ENCODE results near the gene METTL21A.
A peak's percentile ranks its signal among the peaks of the same experiment; 100 is the strongest.
"Not testable (repeated sequence)": the region's sequence is repeated elsewhere in the genome, so short reads cannot be mapped to it uniquely, and the experiment has no call there.

METTL21A gene

GRCh38 chr2:207625014-207625907 is at the start of gene METTL21A:
Gene METTL21A, minus strand, starts transcription at chr2:207625394. Its CDS starts 1,019 bp downstream, at chr2:207624375.
- peak; percentile 92 for DNase-seq

GRCh38 chr2:207674826-207675225 is 49.6 kb upstream of the METTL21A start:
- no peak for DNase-seq

- no peak for DNase-seq
Observed at GRCh38 chr2:207674266-207674774, 49.1 kb upstream of the METTL21A start.

- DNase-seq, result no peak
Observed at GRCh38 chr2:207673431-207673830, 48.2 kb upstream of the METTL21A start.

GRCh38 chr2:207670887-207671286 is 45.7 kb upstream of the METTL21A start:
- no peak for DNase-seq

- peak; percentile 1 for DNase-seq
Observed at GRCh38 chr2:207663870-207664545, 38.8 kb upstream of the METTL21A start.

- DNase-seq, result no peak
Observed at GRCh38 chr2:207662203-207662602, 37.0 kb upstream of the METTL21A start.

- no peak for DNase-seq
Observed at GRCh38 chr2:207660994-207661393, 35.8 kb upstream of the METTL21A start.

GRCh38 chr2:207658156-207658555 is 33.0 kb upstream of the METTL21A start:
- DNase-seq, result no peak

GRCh38 chr2:207655000-207655399 is 29.8 kb upstream of the METTL21A start:
- no peak for DNase-seq

GRCh38 chr2:207646582-207646981 is 21.4 kb upstream of the METTL21A start:
- DNase-seq, result not testable (repeated sequence)

- no peak for DNase-seq
Observed at GRCh38 chr2:207643892-207644291, 18.7 kb upstream of the METTL21A start.

GRCh38 chr2:207640661-207641060 is 15.5 kb upstream of the METTL21A start:
- peak; percentile 6 for DNase-seq

GRCh38 chr2:207640160-207640559 is 15.0 kb upstream of the METTL21A start:
- no peak for DNase-seq

GRCh38 chr2:207639288-207639687 is 14.1 kb upstream of the METTL21A start:
- not testable (repeated sequence) for DNase-seq

- no peak for DNase-seq
Observed at GRCh38 chr2:207635468-207636200, 10.4 kb upstream of the METTL21A start.

GRCh38 chr2:207633686-207634085 is 8.5 kb upstream of the METTL21A start:
- no peak for DNase-seq

GRCh38 chr2:207632575-207633493 is 7.6 kb upstream of the METTL21A start:
- DNase-seq, result no peak

- no peak for DNase-seq
Observed at GRCh38 chr2:207630491-207630890, 5.3 kb upstream of the METTL21A start.

- DNase-seq, result no peak
Observed at GRCh38 chr2:207629553-207629952, 4.4 kb upstream of the METTL21A start.

- peak; percentile 46 for DNase-seq
Observed at GRCh38 chr2:207624185-207625013, 795 bp downstream of the METTL21A start.
